Adipocyte (in vitro differentiated cells): ENCODE data around the gene ELMO1.

ENCODE experiments used
- DNase-seq: peaks from one replicate; pipeline ENCODE4 v3.0.0-alpha.2; 2015; ENCODE audit warnings: low read depth
- H3K27me3 ChIP-seq: replicated peaks from 2 replicates; pipeline ENCODE4 v1.7.0; 2013; ENCODE audit warnings: mild to moderate bottlenecking, low read length, moderate library complexity; ENCODE audit not compliant: control insufficient read depth, insufficient read depth
- H3K36me3 ChIP-seq: 2 replicates; pipeline ENCODE4 v1.7.0; 2013; ENCODE audit warnings: low read length, mild to moderate bottlenecking, moderate library complexity; ENCODE audit not compliant: control insufficient read depth, insufficient read depth, severe bottlenecking
- H3K4me1 ChIP-seq: 2 replicates; pipeline ENCODE4 v1.7.0; 2013; ENCODE audit warnings: mild to moderate bottlenecking, low read length, moderate library complexity; ENCODE audit not compliant: control insufficient read depth, insufficient read depth
- H3K4me3 ChIP-seq: 2 replicates; pipeline ENCODE4 v1.7.0; 2013; ENCODE audit warnings: mild to moderate bottlenecking, low read length, moderate library complexity
- H3K9ac ChIP-seq: 2 replicates; pipeline ENCODE4 v1.7.0; 2013; ENCODE audit warnings: mild to moderate bottlenecking, low read length, moderate library complexity
- H3K9me3 ChIP-seq: 2 replicates; pipeline ENCODE4 v1.7.0; 2013; ENCODE audit warnings: mild to moderate bottlenecking, low read length, moderate library complexity; ENCODE audit not compliant: control insufficient read depth

Gene ELMO1

GRCh38 chr7:36868727-36869411 lies 579.8 kb downstream of the ELMO1 start:
- Histone ChIP-seq H3K9ac (no peak overlapping the region), H3K27me3 (no peaks in the 10 kb centered on the region), H3K9me3 (no peaks in the 10 kb centered on the region), H3K36me3 (no peaks in the 10 kb centered on the region), H3K4me1 (peaks cover 4% of the 10 kb centered on the region), H3K4me3 (no peak overlapping the region)
- DNase-seq = no peak

GRCh38 chr7:36865019-36865418 lies 583.6 kb downstream of the ELMO1 start:
- H3K4me3 ChIP-seq = no peak overlapping the region
- peaks cover 5% of the 10 kb centered on the region for H3K4me1 ChIP-seq
- no peaks in the 10 kb centered on the region for H3K36me3 ChIP-seq

GRCh38 chr7:36863901-36864701 lies 584.6 kb downstream of the ELMO1 start:
- Histone ChIP-seq H3K36me3 (no peaks in the 10 kb centered on the region), H3K9me3 (no peaks in the 10 kb centered on the region), H3K4me3 (no peak overlapping the region), H3K4me1 (peaks cover 5% of the 10 kb centered on the region), H3K9ac (no peak overlapping the region), H3K27me3 (no peaks in the 10 kb centered on the region)
- no peak for DNase-seq

More at GRCh38 chr7:36865019-36865418, 583.6 kb downstream of the ELMO1 start:
- no peak for DNase-seq
- no peaks in the 10 kb centered on the region for H3K27me3 ChIP-seq
- H3K9ac ChIP-seq = no peak overlapping the region
- no peaks in the 10 kb centered on the region for H3K9me3 ChIP-seq

DNA sequence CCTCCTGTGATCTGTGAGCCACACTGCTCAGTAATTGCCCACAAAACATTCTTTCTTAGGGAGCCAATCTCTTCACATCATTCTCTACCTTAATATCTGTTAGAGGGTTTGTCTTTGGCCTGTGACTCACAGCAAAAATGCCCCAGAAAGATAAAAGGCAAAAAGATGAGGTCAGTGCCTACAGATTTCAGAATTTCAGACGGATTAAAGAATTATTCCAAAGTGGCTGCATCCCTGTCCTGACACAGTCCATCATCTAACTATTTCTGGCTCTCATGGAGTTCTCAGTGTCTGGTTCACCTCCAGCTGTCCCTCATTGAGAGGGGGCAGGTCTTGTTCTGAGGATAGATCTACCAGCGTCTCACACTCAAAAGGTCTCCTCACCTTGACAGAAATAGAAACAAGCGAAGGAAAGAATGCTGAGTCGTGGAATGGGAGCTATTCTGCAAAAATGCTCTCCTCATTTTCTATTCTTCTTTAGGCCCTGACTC lies 585.8 kb downstream of the ELMO1 start:
- no peak overlapping the region for H3K9ac ChIP-seq
- H3K9me3 ChIP-seq = no peaks in the 10 kb centered on the region
- peaks cover 5% of the 10 kb centered on the region for H3K4me1 ChIP-seq
- H3K36me3 ChIP-seq = no peaks in the 10 kb centered on the region
- H3K4me3 ChIP-seq = no peak overlapping the region
- H3K27me3 ChIP-seq = no peaks in the 10 kb centered on the region
- DNase-seq = no peak

- Histone ChIP-seq H3K9ac (no peak overlapping the region), H3K27me3 (no peaks in the 10 kb centered on the region), H3K9me3 (no peaks in the 10 kb centered on the region), H3K4me3 (no peak overlapping the region), H3K4me1 (peaks cover 5% of the 10 kb centered on the region), H3K36me3 (no peaks in the 10 kb centered on the region)
- no peak for DNase-seq
Observed at GRCh38 chr7:36861656-36862055, 587.0 kb downstream of the ELMO1 start.

GRCh38 chr7:36860681-36861080 lies 588.0 kb downstream of the ELMO1 start:
- Histone ChIP-seq H3K4me1 (peaks cover 5% of the 10 kb centered on the region), H3K9me3 (no peaks in the 10 kb centered on the region), H3K27me3 (no peaks in the 10 kb centered on the region), H3K36me3 (no peaks in the 10 kb centered on the region), H3K4me3 (no peak overlapping the region), H3K9ac (no peak overlapping the region)
- no peak for DNase-seq

GRCh38 chr7:36855330-36855729 lies 593.3 kb downstream of the ELMO1 start:
- no peaks in the 10 kb centered on the region for H3K9me3 ChIP-seq
- DNase-seq = no peak

DNA sequence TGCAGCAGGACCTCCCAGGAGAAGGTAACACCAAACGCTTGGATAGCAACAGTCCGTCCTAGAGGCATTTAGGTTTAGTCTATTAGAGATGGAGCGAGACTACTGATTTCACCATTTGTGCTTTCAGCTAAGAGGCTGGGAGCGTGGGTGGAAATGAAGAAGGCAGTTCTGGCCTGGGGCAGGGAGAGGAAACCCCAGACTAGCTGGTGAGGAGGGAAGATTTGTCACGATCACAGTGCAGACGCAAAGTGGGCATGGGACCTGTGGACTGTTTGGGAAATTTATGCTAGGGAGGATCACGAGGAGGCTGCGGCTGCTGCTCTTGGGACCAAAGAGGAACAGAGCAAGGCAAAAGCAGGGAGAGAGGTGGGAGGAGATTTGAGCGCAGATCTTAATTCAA lies 594.0 kb downstream of the ELMO1 start:
- no peaks in the 10 kb centered on the region for H3K9me3 ChIP-seq
- DNase-seq = no peak
- H3K4me1 ChIP-seq = no peaks in the 10 kb centered on the region
- no peaks in the 10 kb centered on the region for H3K36me3 ChIP-seq
- no peaks in the 10 kb centered on the region for H3K27me3 ChIP-seq
- no peak overlapping the region for H3K4me3 ChIP-seq
- H3K9ac ChIP-seq = no peak overlapping the region

More at GRCh38 chr7:36855330-36855729, 593.3 kb downstream of the ELMO1 start:
- H3K4me1 ChIP-seq = no peaks in the 10 kb centered on the region
- no peak overlapping the region for H3K9ac ChIP-seq
- no peaks in the 10 kb centered on the region for H3K27me3 ChIP-seq
- H3K36me3 ChIP-seq = no peaks in the 10 kb centered on the region
- H3K4me3 ChIP-seq = no peak overlapping the region

DNA sequence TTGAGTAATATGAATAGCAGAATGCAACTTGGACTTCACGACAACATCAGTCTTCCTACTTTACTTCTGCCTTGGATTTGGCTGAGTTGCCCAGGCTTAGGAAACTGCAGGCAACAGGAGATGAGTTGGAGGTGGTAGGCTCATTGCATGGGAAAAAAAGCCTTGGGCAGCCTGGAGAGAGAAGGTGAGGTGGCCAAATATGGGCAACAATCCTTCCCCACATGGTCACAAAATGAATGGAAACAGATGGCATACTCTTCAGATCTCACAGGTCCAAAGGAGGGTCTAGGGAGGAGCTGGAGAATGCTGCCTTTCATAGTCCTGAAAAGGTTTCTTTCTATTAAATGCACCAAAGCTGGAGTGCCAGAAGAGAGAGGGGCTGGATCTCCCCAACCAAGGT lies 595.7 kb downstream of the ELMO1 start:
- Histone ChIP-seq H3K4me3 (no peak overlapping the region), H3K36me3 (no peaks in the 10 kb centered on the region), H3K4me1 (no peaks in the 10 kb centered on the region), H3K27me3 (no peaks in the 10 kb centered on the region), H3K9ac (no peak overlapping the region), H3K9me3 (peaks cover 6% of the 10 kb centered on the region)
- no peak for DNase-seq

GRCh38 chr7:36852017-36852416 lies 596.6 kb downstream of the ELMO1 start:
- DNase-seq = no peak
- no peak overlapping the region for H3K9ac ChIP-seq

GRCh38 chr7:36851382-36851781 lies 597.3 kb downstream of the ELMO1 start:
- Histone ChIP-seq H3K36me3 (no peaks in the 10 kb centered on the region), H3K4me1 (no peaks in the 10 kb centered on the region), H3K9me3 (peaks cover 11% of the 10 kb centered on the region), H3K4me3 (no peak overlapping the region), H3K9ac (no peak overlapping the region), H3K27me3 (no peaks in the 10 kb centered on the region)
- DNase-seq = no peak

More at GRCh38 chr7:36852017-36852416, 596.6 kb downstream of the ELMO1 start:
- H3K27me3 ChIP-seq = no peaks in the 10 kb centered on the region
- no peaks in the 10 kb centered on the region for H3K36me3 ChIP-seq
- H3K4me3 ChIP-seq = no peak overlapping the region
- H3K9me3 ChIP-seq = peaks cover 11% of the 10 kb centered on the region
- no peaks in the 10 kb centered on the region for H3K4me1 ChIP-seq
